MCF 10A (cell line): ENCODE measurements around the gene KCNK5. TPM values are rescaled to one million over a fixed set of nuclear protein-coding genes. Genes with fewer than 3 reads are reported as not detected.

ENCODE experiments used
- BruUV-seq: library from RNA; stranded (reverse); fragments of 400-500 nt; replicated peaks from 2 replicates; lab custom pipeline; 2021; lab: Mats Ljungman, UMichigan
- CTCF ChIA-PET: fragments of 300-600 bp; sonication (Branson Sonifier 250); formaldehyde crosslinking; extraction: SDS; loops from one replicate; lab custom pipeline; 2021; ENCODE audit warnings: antibody characterized with exemption, inconsistent platforms; lab: Yijun Ruan, JAX
- POLR2A ChIA-PET: fragments of 300-600, 350-650 bp; sonication (Branson Sonifier 250); formaldehyde crosslinking; extraction: SDS; loops from one replicate; lab custom pipeline; 2020; ENCODE audit warnings: antibody characterized with exemption, inconsistent platforms; lab: Yijun Ruan, JAX
- DNase-seq: peaks from one replicate; pipeline ENCODE4 v3.0.0-alpha.2; 2018; ENCODE audit not compliant: unreplicated experiment
- H3K27ac Mint-ChIP-seq: one replicate; pipeline ENCODE4 v1.8.0; 2022; ENCODE audit warnings: mild to moderate bottlenecking, low read depth, mixed read lengths; ENCODE audit not compliant: unreplicated experiment
- H3K27me3 Mint-ChIP-seq: one replicate; pipeline ENCODE4 v1.8.0; 2022; ENCODE audit warnings: mixed read lengths; ENCODE audit not compliant: insufficient read depth, unreplicated experiment
- H3K36me3 Mint-ChIP-seq: one replicate; pipeline ENCODE4 v1.8.0; 2022; ENCODE audit warnings: mild to moderate bottlenecking, moderate library complexity, mixed read lengths; ENCODE audit not compliant: insufficient read depth, unreplicated experiment
- H3K4me1 Mint-ChIP-seq: one replicate; pipeline ENCODE4 v1.8.0; 2022; ENCODE audit warnings: mixed read lengths; ENCODE audit not compliant: insufficient read depth, unreplicated experiment
- H3K4me3 Mint-ChIP-seq: one replicate; pipeline ENCODE4 v1.8.0; 2022; ENCODE audit warnings: mild to moderate bottlenecking, moderate library complexity, mixed read lengths; ENCODE audit not compliant: unreplicated experiment
- H3K9me3 Mint-ChIP-seq: one replicate; pipeline ENCODE4 v1.8.0; 2022; ENCODE audit warnings: mixed read lengths; ENCODE audit not compliant: unreplicated experiment
- intact Hi-C: fragments of 100-400 bp; cut with micrococcal nuclease; formaldehyde crosslinking; loops from 2 replicates; pipeline ENCODE4 v1.14.1; 2022
- total RNA-seq: library from RNA; stranded (reverse); gene quantifications from 2 replicates; pipeline ENCODE4 v1.2.3, GENCODE V29; 2022
- TF ChIP-seq, protein P1 (sequence below): fragments of 200-600 bp; IDR thresholded peaks from one replicate; pipeline ENCODE4 v1.8.0; 2022; ENCODE audit warnings: antibody characterized with exemption, mild to moderate bottlenecking; ENCODE audit not compliant: unreplicated experiment

The KCNK5 gene
- total RNA-seq, 1 experiment from 2014 or later: 2.6 TPM

DNA sequence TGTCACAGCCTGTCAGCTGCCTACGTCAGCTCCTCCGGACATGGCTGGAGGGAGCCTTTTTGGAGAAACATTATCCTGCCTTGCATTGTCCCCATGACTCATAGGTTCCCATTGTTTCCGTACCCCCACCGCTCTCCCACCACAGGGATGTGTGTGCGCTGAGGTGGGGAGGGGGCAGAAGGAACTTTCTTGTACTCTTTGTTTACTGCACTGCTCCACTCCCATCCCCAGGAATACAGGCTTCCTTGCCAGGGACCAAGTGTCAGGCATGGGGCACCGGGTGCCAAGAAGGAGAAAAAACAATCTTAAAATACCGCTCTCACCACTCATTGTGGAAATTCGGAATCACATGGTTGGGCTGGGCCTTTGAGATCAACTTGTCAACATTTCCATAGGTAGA is 51.0 kb downstream of the KCNK5 start:
- Mint-ChIP-seq H3K4me1 (peaks cover 9% of the 10 kb centered on the region), H3K9me3 (peaks cover 13% of the 10 kb centered on the region), H3K27ac (no peak overlapping the region), H3K4me3 (no peak overlapping the region), H3K27me3 (no peaks in the 10 kb centered on the region), H3K36me3 (no peaks in the 10 kb centered on the region)
- intact Hi-C loops: no loop called here
- no peak for DNase-seq
- POLR2A ChIA-PET: no interaction called here
- CTCF ChIA-PET: interaction anchor here (1.8 kb wide), 2 partner anchors 11 to 125 kb away, joined by 6 read pairs; no protein-coding TSS in a partner anchor
- TF ChIP-seq, protein P1, sequence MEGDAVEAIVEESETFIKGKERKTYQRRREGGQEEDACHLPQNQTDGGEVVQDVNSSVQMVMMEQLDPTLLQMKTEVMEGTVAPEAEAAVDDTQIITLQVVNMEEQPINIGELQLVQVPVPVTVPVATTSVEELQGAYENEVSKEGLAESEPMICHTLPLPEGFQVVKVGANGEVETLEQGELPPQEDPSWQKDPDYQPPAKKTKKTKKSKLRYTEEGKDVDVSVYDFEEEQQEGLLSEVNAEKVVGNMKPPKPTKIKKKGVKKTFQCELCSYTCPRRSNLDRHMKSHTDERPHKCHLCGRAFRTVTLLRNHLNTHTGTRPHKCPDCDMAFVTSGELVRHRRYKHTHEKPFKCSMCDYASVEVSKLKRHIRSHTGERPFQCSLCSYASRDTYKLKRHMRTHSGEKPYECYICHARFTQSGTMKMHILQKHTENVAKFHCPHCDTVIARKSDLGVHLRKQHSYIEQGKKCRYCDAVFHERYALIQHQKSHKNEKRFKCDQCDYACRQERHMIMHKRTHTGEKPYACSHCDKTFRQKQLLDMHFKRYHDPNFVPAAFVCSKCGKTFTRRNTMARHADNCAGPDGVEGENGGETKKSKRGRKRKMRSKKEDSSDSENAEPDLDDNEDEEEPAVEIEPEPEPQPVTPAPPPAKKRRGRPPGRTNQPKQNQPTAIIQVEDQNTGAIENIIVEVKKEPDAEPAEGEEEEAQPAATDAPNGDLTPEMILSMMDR: no peak
- no TSS peak for BruUV-seq

DNA sequence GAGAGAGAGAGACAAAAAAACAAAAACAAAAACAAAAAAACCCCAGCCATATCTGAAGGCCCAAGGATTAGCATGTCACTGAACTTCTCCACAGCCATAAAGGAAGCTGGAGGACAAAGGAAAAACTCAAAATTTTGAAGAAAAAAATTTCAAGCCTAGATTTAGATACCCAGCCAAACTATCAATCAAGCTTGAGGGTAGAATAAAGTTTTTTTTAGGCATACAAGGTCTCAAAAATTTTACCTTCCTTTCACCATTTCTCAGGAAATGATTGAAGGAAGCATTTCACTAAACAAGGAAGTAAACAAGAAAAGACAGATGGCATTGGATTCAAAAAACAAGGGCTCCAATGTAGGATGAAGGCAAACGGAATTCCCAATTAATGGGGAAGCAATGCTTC is 52.1 kb downstream of the KCNK5 start:
- ChIA-PET CTCF (interaction anchor here (0.7 to 1.9 kb wide), 5 partner anchors 10 to 133 kb away, joined by 5 to 9 read pairs (median 6); no protein-coding TSS in a partner anchor), POLR2A (no interaction called here)
- H3K27me3 Mint-ChIP-seq: no peaks in the 10 kb centered on the region
- no peaks in the 10 kb centered on the region for H3K36me3 Mint-ChIP-seq
- H3K4me1 Mint-ChIP-seq: peaks cover 9% of the 10 kb centered on the region
- intact Hi-C loops: no loop called here
- DNase-seq: no peak
- BruUV-seq: no TSS peak
- H3K27ac Mint-ChIP-seq: no peak overlapping the region
- TF ChIP-seq, protein P1: no peak
- H3K4me3 Mint-ChIP-seq: no peak overlapping the region
- peaks cover 13% of the 10 kb centered on the region for H3K9me3 Mint-ChIP-seq

DNA sequence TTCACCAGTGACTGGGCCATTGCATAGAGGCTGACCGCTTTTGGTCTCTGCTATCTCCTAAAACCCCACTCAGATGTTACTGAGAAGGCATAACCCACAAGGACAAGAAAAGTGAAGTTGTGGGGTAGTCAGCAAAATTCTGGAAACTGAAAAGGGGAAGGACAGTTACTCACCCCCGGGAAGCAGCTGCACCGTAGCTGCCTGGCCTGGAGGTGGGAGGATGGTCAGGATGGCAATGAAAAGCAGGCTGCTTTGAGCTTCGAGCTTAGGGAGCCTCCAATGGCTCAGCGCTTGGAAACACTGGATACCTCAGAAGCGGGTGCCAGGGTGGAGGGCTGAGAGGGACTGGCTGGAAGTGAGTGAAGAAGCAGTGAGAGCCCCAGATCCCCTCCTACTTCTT is 56.0 kb downstream of the KCNK5 start:
- Mint-ChIP-seq H3K36me3 (no peaks in the 10 kb centered on the region), H3K9me3 (peaks cover 13% of the 10 kb centered on the region), H3K27me3 (no peaks in the 10 kb centered on the region), H3K4me1 (peaks cover 14% of the 10 kb centered on the region), H3K4me3 (no peak overlapping the region), H3K27ac (no peak overlapping the region)
- CTCF ChIA-PET: interaction anchor here (0.7 to 13.1 kb wide), 3 partner anchors 130 to 643 kb away, joined by 3 to 625 read pairs (median 5); no protein-coding TSS in a partner anchor
- POLR2A ChIA-PET: interaction anchor here (0.7 kb wide), 1 partner anchor 58 kb away, joined by 3 read pairs; no protein-coding TSS in a partner anchor
- TF ChIP-seq, protein P1: no peak
- no peak for DNase-seq
- no TSS peak for BruUV-seq
- intact Hi-C loops: no loop called here

DNA sequence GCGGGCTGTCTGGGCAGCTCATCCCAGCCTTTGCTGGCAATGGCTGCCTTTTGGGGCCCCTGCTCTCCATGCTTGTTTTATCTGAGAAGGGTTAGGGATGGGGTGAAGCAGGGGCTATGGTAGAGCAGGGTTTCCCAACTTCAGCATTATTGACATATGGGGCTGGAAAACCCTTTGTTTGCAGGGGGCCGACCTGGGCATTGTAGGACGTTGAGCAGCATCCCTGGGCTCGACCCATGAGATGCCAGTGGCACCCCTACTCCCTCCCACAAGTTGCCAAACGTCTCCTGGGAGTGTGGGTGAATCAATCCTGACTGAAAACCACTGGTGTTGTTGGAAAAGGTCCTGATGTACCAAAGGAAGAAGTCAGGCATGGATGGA is 56.9 kb downstream of the KCNK5 start:
- Mint-ChIP-seq H3K36me3 (no peaks in the 10 kb centered on the region), H3K27ac (no peak overlapping the region), H3K4me1 (peaks cover 14% of the 10 kb centered on the region), H3K9me3 (peaks cover 9% of the 10 kb centered on the region), H3K27me3 (no peaks in the 10 kb centered on the region), H3K4me3 (no peak overlapping the region)
- no peak for DNase-seq
- TF ChIP-seq, protein P1: no peak
- intact Hi-C loops: no loop called here
- BruUV-seq: no TSS peak
- ChIA-PET POLR2A (no interaction called here), CTCF (interaction anchor here (0.6 to 13.1 kb wide), 4 partner anchors 30 to 300 kb away, joined by 3 to 625 read pairs (median 4); no protein-coding TSS in a partner anchor)
